ENCODE measurements around the gene ZNF775.

ZNF775 gene

DNA sequence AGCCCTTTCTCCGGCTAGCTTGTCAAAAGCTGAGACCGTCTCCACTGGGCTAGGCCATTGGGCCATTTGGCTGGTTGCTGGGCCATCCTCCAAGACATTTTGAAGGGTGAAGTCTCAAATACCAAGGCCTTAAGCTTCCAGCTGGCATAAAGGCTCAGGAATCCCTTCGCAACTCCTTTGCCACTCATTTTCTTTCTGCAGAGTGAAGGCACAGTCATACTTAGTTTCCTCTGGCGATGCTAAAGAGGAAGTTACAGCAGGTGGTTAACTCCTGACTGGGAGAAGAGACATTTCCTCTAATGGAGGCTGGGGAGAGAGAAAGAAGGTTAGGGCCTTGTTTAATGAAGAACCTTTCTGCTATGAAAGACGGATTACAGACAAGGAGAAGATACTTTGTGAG lies 15.3 kb upstream of the ZNF775 start:
- H3K9me3 ChIP-seq (ENCODE audit: control insufficient read depth, low read length) = no peaks in the 10 kb centered on the region
- no peaks in the 10 kb centered on the region for H3K36me3 ChIP-seq (ENCODE audit: control insufficient read depth, insufficient read depth, low read length)
- no peaks in the 10 kb centered on the region for H3K27me3 ChIP-seq (ENCODE audit: control insufficient read depth, insufficient read depth, low read length)
- H3K9ac ChIP-seq (ENCODE audit: low read length) = no peak overlapping the region
- H3K4me1 ChIP-seq (ENCODE audit: control insufficient read depth, insufficient read depth, low read length) = peaks cover 6% of the 10 kb centered on the region
- H3K4me3 ChIP-seq (ENCODE audit: low read length) = no peak overlapping the region

DNA sequence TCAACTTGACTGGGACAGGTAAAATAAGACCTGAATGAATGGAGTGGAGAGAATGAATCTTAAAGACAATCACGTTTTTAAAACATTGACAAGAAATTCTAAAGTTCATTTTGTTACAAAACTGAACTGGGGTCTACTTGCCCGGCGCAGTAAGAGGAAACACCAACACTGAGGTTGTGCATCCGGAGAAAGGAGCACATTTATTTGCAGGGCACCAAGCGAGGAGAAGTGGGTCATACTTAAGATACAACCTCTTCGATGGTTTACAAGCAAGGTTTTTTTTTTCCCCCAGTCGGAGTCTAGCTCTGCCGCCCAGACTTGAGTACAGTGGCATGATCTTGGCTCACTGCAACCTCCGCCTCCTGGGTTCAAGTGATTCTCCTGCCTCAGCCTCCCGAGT lies 13.9 kb upstream of the ZNF775 start:
- Histone ChIP-seq H3K9me3 (ENCODE audit: control insufficient read depth, low read length) (no peaks in the 10 kb centered on the region), H3K4me3 (ENCODE audit: low read length) (no peak overlapping the region), H3K27me3 (ENCODE audit: control insufficient read depth, insufficient read depth, low read length) (no peaks in the 10 kb centered on the region), H3K9ac (ENCODE audit: low read length) (no peak overlapping the region), H3K4me1 (ENCODE audit: control insufficient read depth, insufficient read depth, low read length) (peaks cover 14% of the 10 kb centered on the region), H3K36me3 (ENCODE audit: control insufficient read depth, insufficient read depth, low read length) (no peaks in the 10 kb centered on the region)

DNA sequence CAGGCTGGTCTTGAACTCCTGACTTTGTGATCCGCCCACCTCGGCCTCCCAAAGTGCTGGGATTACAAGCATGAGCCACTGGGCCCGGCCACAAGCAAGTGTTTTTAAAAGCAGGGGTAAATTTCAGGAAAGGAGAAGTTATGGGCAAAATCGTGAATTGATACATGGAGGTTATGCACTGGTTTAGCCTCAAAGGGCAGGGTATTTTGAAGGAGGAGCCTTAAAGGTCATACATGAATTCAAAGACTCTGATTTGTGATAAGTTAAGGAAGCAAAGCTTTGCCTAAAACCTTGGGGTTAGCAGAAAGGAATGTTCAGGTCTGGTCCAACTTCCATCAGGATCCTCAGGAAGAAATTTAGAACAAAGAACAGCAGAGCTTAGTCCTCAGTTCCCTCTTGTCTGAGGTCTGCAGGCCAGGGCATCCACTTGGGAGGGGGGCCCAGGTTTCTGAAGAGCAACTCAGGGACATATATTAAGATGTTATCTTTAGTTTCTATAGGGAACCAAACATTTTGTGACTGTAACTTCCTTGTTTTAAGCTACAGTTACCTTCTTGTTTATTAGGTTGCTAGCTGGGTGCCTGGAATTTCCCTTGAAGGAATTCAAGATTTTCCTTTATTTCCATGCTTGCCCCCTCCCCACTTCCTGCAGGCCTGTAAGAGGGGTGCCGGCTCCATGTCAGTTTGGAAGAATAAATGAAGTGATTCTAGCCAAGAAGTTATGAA lies 13.3 kb upstream of the ZNF775 start:
- no peaks in the 10 kb centered on the region for H3K27me3 ChIP-seq (ENCODE audit: control insufficient read depth, insufficient read depth, low read length)
- H3K4me1 ChIP-seq (ENCODE audit: control insufficient read depth, insufficient read depth, low read length) = peaks cover 18% of the 10 kb centered on the region
- no peak overlapping the region for H3K9ac ChIP-seq (ENCODE audit: low read length)

DNA sequence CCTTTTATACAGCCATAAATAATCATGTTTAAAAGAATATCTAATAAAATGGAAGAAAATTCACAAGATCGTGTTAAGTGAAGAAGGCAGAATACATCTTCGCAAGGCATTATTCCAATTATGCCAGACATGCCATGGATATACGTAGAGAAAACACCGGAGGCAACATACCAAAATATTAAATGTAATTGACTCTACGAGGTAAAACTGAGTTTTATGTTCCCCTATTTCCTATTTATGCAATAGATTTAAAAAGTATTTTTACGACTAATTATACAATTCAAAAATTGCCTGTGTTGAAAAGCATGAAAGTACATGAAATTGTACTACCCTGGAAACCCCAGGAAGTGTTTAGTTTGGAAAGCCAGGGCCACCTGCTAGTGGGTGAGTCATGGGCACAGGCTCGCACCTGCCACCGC lies 11.4 kb upstream of the ZNF775 start:
- H3K36me3 ChIP-seq (ENCODE audit: control insufficient read depth, insufficient read depth, low read length) = no peaks in the 10 kb centered on the region
- peak overlapping the region; percentile 95 for H3K9ac ChIP-seq (ENCODE audit: low read length)
- H3K4me3 ChIP-seq (ENCODE audit: low read length) = peak overlapping the region; percentile 74
- peaks cover 28% of the 10 kb centered on the region for H3K4me1 ChIP-seq (ENCODE audit: control insufficient read depth, insufficient read depth, low read length)
- no peaks in the 10 kb centered on the region for H3K27me3 ChIP-seq (ENCODE audit: control insufficient read depth, insufficient read depth, low read length)
- no peaks in the 10 kb centered on the region for H3K9me3 ChIP-seq (ENCODE audit: control insufficient read depth, low read length)

More for the DNA sequence above, 13.3 kb upstream of the ZNF775 start:
- Histone ChIP-seq H3K36me3 (ENCODE audit: control insufficient read depth, insufficient read depth, low read length) (no peaks in the 10 kb centered on the region), H3K4me3 (ENCODE audit: low read length) (no peak overlapping the region), H3K9me3 (ENCODE audit: control insufficient read depth, low read length) (no peaks in the 10 kb centered on the region)

DNA sequence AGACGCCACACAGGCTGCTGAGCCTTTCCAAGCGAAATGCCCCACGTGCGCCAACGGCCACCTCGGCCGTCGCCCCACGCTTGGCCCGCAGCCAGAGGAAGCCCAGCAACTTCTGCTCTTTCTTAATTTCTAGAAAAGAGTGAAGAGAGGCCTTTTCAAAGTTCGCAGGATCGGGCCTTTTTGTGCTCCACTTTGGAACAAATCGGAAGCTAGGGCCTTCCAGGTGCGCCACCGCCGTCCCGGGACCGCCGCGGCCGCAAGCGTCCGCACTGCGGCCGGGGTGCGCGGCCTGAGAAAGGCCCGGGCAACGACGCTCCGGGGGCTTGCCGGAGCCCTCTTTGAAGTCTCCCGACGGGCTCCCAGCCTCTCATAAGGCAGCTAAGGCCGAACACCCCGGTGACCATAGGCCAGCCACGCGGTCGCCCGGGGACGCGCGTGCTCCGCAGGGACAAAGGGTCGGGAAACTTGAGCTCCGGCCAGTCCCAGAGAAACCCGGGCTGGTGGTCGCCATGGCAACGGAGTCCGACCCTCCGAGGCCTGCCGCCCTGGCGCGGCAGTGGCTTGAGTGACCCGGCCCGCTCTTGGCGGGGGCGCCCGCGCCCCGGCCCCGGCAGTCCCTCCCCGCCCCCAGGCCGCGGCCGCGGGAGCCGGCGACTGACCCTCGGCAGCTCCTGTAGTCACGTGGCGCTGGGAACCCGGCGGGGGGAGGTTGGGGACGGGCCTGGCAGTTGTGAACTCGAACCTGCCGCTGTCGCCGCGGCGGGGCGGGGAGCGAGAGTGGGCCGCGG lies 10.8 kb upstream of the ZNF775 start, which contains the start of gene REPIN1:
REPIN1 (plus strand) TSS at position 727 of the 788 bp plus-strand sequence. CDS start 890 bp downstream, outside the sequence.
- Histone ChIP-seq H3K27me3 (ENCODE audit: control insufficient read depth, insufficient read depth, low read length) (no peaks in the 10 kb centered on the region), H3K4me1 (ENCODE audit: control insufficient read depth, insufficient read depth, low read length) (peaks cover 34% of the 10 kb centered on the region), H3K9ac (ENCODE audit: low read length) (peak within 1 kb of the TSS; percentile 95), H3K4me3 (ENCODE audit: low read length) (peak within 1 kb of the TSS; percentile 98), H3K9me3 (ENCODE audit: control insufficient read depth, low read length) (no peaks in the 10 kb centered on the region), H3K36me3 (ENCODE audit: control insufficient read depth, insufficient read depth, low read length) (no peaks in the 10 kb centered on the region)

DNA sequence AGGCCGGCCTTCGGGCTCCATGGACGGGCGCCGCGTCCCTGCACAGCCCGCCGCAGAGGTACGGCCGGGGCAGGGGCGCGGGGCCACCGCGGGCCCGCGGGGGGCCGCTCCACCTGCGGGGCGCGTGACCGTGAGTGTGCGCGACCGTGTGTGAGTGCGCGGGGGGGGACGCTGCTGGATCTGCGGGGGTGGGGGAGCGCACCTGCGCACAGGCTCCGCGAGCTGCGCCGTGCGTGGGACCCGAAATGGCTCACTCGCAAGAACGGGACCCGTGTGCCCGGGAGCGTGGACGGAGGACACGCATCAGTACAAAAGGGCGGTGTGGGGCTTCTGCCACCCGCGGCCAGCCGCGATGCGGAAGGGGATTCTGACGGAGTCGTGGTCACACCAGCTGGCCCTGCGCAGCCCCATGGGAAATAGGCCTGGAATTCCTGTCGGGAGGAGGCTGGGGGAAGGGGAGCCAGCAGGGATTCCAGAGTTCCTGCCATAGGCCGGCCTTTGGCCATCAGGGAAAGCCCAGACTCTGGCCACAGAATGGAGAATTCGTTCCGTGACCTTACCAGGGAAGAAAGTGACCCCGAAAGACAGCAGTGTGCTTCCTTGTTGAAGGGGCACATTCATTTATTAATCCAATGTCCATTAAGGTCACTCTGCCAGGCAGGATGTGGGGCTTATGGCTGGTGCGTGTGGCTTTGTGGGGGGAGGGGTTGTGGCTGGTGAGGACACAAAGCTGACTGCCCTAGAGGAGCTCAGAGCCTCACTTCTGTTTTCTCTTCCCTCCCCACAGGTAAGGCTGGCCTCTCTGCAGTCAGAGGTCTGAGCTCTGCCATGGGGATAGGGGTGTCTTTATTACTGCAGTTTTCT lies 10.0 kb upstream of the ZNF775 start:
- no peaks in the 10 kb centered on the region for H3K27me3 ChIP-seq (ENCODE audit: control insufficient read depth, insufficient read depth, low read length)
- no peaks in the 10 kb centered on the region for H3K9me3 ChIP-seq (ENCODE audit: control insufficient read depth, low read length)
- no peaks in the 10 kb centered on the region for H3K36me3 ChIP-seq (ENCODE audit: control insufficient read depth, insufficient read depth, low read length)
- H3K4me3 ChIP-seq (ENCODE audit: low read length) = peak overlapping the region; percentile 98
- peaks cover 36% of the 10 kb centered on the region for H3K4me1 ChIP-seq (ENCODE audit: control insufficient read depth, insufficient read depth, low read length)
- peak overlapping the region; percentile 95 for H3K9ac ChIP-seq (ENCODE audit: low read length)

DNA sequence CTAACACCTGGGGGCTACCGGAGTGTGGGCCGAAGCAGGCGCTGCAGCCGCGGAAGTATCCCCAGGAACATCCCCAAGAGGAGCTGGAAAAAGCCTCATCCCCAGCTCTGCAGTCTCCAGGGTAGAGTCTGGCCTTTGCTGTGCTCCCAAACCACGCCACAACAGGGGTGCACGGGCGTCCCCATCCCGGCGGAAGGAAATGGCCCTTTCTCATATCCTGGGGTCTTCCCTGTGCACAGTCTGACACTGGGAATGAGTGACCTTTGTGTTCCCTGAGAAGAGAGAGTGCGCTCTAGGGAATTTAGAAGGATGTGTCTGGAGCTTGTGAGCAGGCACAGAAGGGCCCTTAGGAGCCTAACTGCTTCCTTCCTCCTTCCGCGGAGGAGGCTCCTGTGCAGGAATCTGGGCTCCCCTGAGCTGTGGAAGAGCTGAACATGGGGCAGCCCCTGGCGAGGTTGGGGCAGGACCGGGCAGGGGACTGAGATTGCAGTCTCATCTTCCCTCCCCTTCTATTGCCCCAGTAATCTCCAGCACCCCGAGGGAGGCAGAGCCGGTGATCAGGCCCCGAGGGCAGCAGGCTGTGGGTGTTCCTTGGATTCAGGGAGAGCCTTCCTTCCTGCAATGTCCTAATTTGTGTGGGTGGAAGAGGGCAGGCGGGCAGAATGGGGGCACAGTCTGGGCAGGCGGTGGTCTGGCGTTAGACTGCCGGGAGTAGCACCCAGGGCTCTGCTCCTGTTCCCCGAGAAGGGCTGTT lies 9.2 kb upstream of the ZNF775 start:
- Histone ChIP-seq H3K9ac (ENCODE audit: low read length) (peak overlapping the region; percentile 95), H3K4me1 (ENCODE audit: control insufficient read depth, insufficient read depth, low read length) (peaks cover 36% of the 10 kb centered on the region)

DNA sequence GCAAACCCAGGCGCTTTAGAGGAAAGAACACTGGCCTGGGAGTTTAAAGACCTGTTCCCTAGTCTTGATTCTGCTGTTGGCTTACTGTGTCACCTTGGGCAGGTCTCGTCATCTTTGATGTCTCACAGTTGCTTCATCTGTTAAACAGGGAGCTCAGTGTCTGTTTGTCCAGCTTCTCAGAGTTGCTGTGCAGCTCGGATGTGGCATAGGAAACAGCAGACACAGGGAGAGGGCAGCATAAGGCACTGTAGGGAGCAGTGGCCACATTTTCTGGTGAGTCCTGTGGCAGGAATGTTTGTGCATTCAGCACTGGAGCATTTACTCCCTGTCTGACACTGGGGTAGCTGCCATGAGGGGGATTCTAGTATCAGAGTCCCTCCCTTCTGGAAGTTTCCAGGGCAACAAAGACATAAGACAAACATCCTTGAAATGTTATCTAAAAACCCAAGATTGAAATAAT lies 8.5 kb upstream of the ZNF775 start:
- peak overlapping the region; percentile 9 for H3K9ac ChIP-seq (ENCODE audit: low read length)
- no peaks in the 10 kb centered on the region for H3K36me3 ChIP-seq (ENCODE audit: control insufficient read depth, insufficient read depth, low read length)
- no peak overlapping the region for H3K4me3 ChIP-seq (ENCODE audit: low read length)
- no peaks in the 10 kb centered on the region for H3K27me3 ChIP-seq (ENCODE audit: control insufficient read depth, insufficient read depth, low read length)
- peaks cover 36% of the 10 kb centered on the region for H3K4me1 ChIP-seq (ENCODE audit: control insufficient read depth, insufficient read depth, low read length)
- H3K9me3 ChIP-seq (ENCODE audit: control insufficient read depth, low read length) = no peaks in the 10 kb centered on the region

More for the DNA sequence above, 9.2 kb upstream of the ZNF775 start:
- H3K9me3 ChIP-seq (ENCODE audit: control insufficient read depth, low read length) = no peaks in the 10 kb centered on the region
- peak overlapping the region; percentile 98 for H3K4me3 ChIP-seq (ENCODE audit: low read length)
- no peaks in the 10 kb centered on the region for H3K36me3 ChIP-seq (ENCODE audit: control insufficient read depth, insufficient read depth, low read length)
- no peaks in the 10 kb centered on the region for H3K27me3 ChIP-seq (ENCODE audit: control insufficient read depth, insufficient read depth, low read length)

DNA sequence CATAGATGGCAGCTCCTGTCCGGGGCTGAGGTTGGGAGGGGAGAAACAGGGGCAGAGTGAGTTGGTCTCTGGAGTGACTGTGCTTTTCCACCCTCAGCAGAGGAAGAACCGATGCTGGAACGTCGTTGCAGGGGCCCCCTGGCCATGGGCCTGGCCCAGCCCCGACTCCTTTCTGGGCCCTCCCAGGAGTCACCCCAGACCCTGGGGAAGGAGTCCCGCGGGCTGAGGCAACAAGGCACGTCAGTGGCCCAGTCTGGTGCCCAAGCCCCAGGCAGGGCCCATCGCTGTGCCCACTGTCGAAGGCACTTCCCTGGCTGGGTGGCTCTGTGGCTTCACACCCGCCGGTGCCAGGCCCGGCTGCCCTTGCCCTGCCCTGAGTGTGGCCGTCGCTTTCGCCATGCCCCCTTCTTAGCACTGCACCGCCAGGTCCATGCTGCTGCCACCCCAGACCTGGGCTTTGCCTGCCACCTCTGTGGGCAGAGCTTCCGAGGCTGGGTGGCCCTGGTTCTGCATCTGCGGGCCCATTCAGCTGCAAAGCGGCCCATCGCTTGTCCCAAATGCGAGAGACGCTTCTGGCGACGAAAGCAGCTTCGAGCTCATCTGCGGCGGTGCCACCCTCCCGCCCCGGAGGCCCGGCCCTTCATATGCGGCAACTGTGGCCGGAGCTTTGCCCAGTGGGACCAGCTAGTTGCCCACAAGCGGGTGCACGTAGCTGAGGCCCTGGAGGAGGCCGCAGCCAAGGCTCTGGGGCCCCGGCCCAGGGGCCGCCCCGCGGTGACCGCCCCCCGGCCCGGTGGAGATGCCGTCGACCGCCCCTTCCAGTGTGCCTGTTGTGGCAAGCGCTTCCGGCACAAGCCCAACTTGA lies 7.8 kb upstream of the ZNF775 start:
- Histone ChIP-seq H3K9me3 (ENCODE audit: control insufficient read depth, low read length) (no peaks in the 10 kb centered on the region), H3K27me3 (ENCODE audit: control insufficient read depth, insufficient read depth, low read length) (no peaks in the 10 kb centered on the region), H3K9ac (ENCODE audit: low read length) (no peak overlapping the region), H3K4me1 (ENCODE audit: control insufficient read depth, insufficient read depth, low read length) (peaks cover 42% of the 10 kb centered on the region), H3K36me3 (ENCODE audit: control insufficient read depth, insufficient read depth, low read length) (no peaks in the 10 kb centered on the region), H3K4me3 (ENCODE audit: low read length) (no peak overlapping the region)

DNA sequence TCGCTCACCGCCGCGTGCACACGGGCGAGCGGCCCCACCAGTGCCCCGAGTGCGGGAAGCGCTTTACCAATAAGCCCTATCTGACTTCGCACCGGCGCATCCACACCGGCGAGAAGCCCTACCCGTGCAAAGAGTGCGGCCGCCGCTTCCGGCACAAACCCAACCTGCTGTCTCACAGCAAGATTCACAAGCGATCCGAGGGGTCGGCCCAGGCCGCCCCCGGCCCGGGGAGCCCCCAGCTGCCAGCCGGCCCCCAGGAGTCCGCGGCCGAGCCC lies 7.2 kb upstream of the ZNF775 start:
- H3K27me3 ChIP-seq (ENCODE audit: control insufficient read depth, insufficient read depth, low read length) = no peaks in the 10 kb centered on the region
- H3K36me3 ChIP-seq (ENCODE audit: control insufficient read depth, insufficient read depth, low read length) = no peaks in the 10 kb centered on the region
- H3K9ac ChIP-seq (ENCODE audit: low read length) = no peak overlapping the region
- peaks cover 46% of the 10 kb centered on the region for H3K4me1 ChIP-seq (ENCODE audit: control insufficient read depth, insufficient read depth, low read length)
- no peak overlapping the region for H3K4me3 ChIP-seq (ENCODE audit: low read length)
- H3K9me3 ChIP-seq (ENCODE audit: control insufficient read depth, low read length) = no peaks in the 10 kb centered on the region
